Uterus (tissue), 2 donors: Measurements from ENCODE around the gene NEIL3.

ENCODE experiments used
- POLR2A ChIP-seq, 2 donors: fragments of 450-650 bp; IDR thresholded peaks; one replicate each; pipeline ENCODE4 v1.6.1; 2016; ENCODE audit warnings: antibody characterized with exemption in 2 of 2, mild to moderate bottlenecking in 1 of 2, moderate library complexity in 1 of 2
- TF ChIP-seq, protein P1 (sequence below), 4 experiments: fragments of 200-600 bp in 2 of 4; fragments of 450-650 bp in 2 of 4; sonication (generic) in 2 of 4; IDR thresholded peaks; one replicate each; pipeline ENCODE4 v1.5.1; 2016 to 2019; ENCODE audit warnings: antibody characterized with exemption in 4 of 4, mild to moderate bottlenecking in 2 of 4, moderate library complexity in 1 of 4

DNA sequence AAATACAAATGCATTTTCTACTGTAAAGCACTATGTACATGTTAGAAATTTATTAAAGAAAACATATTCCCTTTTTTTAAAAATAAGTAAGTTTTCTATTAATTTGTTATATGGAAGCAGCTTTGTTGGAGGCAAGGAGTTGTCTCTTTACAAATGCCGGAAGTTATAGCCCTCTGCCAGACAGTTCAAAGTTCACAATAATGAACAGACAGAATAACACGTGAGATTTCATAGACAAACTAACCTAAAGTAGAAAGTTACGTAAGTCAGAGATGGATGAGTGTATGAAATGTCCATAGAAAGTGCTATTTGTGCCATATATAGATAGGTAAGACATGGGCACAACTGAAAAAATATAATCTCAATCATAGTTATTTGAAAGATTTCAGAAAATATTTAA lies 43.9 kb upstream of the NEIL3 start:
- TF ChIP-seq, protein P1, sequence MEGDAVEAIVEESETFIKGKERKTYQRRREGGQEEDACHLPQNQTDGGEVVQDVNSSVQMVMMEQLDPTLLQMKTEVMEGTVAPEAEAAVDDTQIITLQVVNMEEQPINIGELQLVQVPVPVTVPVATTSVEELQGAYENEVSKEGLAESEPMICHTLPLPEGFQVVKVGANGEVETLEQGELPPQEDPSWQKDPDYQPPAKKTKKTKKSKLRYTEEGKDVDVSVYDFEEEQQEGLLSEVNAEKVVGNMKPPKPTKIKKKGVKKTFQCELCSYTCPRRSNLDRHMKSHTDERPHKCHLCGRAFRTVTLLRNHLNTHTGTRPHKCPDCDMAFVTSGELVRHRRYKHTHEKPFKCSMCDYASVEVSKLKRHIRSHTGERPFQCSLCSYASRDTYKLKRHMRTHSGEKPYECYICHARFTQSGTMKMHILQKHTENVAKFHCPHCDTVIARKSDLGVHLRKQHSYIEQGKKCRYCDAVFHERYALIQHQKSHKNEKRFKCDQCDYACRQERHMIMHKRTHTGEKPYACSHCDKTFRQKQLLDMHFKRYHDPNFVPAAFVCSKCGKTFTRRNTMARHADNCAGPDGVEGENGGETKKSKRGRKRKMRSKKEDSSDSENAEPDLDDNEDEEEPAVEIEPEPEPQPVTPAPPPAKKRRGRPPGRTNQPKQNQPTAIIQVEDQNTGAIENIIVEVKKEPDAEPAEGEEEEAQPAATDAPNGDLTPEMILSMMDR (IDR thresholded peaks at IDR 0.05) = no peak
- TF ChIP-seq POLR2A (IDR thresholded peaks at IDR 0.05) = no peak
